Activated CD4-positive, alpha-beta T cell treated with anti-CD3 and anti-CD28 coated beads, Interleukin-2, amount 50 U/mL, for 4 hours (primary cell): ENCODE data around the gene DAD1.
"Not testable (repeated sequence)": the region's sequence is repeated elsewhere in the genome, so short reads cannot be mapped to it uniquely, and the experiment has no call there.

ENCODE experiments used
- DNase-seq, 2 experiments: peaks; one replicate each; pipeline ENCODE4 v3.0.0-alpha.2; 2020

Gene DAD1

DNA sequence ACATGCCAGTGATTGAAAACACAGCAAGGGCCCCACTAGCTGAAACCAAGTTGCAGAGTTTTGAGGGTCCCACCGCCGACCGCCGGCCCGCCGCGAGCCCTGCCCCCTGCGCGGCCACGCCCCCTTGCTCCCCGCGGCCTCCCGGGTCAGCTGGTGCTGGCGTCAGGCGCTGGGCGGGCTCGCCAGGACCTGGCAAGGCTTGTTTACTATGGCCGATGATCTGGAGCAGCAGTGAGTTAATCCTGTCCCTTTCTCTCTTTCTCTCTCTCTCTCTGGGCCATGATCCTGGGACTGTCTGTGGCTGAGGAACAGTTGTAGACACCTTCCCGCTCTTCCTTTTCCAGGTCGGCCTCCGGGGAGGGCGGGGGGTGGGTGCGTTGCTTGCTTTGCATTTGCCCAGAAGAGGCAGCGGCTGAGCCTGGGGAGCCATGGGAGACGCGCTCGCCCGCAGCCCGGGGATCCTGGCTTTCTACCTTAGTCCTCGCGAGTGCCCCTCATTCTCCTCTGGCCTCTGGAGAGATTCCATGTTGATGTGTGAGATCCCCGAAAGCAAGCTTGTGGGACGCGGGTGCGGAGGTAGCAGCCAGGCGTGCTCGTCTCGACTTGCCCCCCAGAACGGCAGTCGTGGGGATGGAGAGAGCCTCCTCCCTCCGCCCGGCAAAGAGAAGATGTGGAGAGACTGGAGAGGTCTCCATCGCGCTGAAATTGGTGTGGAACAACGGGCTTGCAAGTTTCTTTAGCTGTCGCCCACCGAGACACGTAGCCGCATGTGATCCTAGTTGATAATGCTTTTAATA lies 9.3 kb upstream of the DAD1 start, which contains the start of gene ABHD4:
Gene ABHD4, plus strand, starts transcription at position 202 of the 797 bp plus-strand sequence. Its CDS starts 7 bp downstream, at position 209.
- DNase-seq = peak in 1 of 2 experiments; percentile 12

- DNase-seq = no peak
Measured at GRCh38 chr14:22597771-22598098, 8.7 kb upstream of the DAD1 start.

DNA sequence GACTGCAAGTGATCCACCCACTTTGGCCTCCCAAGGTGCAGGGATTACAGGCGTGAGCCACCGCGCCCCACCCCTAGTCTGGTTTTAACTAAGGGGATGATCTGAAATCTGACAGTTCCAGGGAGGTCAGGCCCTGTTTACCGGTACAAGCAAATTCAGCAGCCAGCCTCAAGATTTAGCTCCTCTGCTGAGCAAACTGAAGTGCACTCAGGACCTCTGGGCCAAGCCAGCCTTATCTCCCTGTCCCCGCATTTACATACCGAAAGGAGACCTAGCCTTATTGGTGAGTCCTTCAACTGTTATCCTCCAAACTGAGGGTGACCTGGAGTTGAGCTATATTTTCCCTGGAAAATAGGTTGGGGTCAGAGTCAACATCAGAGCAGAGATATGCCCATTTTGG lies 8.2 kb upstream of the DAD1 start:
- DNase-seq = no peak

- no peak for DNase-seq
Measured at GRCh38 chr14:22596354-22596879, 7.4 kb upstream of the DAD1 start.

DNA sequence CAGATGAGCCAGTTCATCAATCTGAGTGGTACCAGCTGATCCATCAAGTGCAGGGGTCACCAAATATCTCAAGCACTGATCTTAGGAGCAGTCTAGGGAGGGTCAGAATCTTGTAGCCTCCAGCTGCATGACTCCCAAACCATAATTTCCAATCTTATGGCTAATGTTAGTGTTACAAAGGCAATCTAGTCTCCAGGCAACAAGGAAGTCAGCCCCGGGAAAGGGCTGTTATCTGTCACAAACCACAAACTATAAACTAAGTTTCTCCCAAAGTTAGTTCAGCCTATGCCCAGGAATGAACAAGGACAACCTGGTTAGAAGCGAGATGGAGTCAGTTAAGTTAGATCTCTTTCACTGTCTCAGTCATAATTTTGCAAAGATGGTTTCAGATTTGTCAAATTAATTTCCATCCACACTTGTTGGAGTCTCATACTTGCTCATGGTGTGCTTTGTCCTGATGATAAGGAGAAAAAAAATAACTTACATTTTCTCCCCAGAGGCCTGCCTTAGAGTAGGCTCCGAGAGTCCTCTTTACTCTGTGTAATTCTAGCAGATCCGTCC lies 5.2 kb upstream of the DAD1 start:
- DNase-seq = no peak

- DNase-seq = no peak
Measured at GRCh38 chr14:22593601-22594000, 4.6 kb upstream of the DAD1 start.

- DNase-seq = no peak
Measured at GRCh38 chr14:22593189-22593588, 4.2 kb upstream of the DAD1 start.

GRCh38 chr14:22588526-22589095 lies 413 bp downstream of the DAD1 start:
- DNase-seq = no peak

GRCh38 chr14:22587677-22588422 lies 1.2 kb downstream of the DAD1 start:
- DNase-seq = not testable (repeated sequence)

DNA sequence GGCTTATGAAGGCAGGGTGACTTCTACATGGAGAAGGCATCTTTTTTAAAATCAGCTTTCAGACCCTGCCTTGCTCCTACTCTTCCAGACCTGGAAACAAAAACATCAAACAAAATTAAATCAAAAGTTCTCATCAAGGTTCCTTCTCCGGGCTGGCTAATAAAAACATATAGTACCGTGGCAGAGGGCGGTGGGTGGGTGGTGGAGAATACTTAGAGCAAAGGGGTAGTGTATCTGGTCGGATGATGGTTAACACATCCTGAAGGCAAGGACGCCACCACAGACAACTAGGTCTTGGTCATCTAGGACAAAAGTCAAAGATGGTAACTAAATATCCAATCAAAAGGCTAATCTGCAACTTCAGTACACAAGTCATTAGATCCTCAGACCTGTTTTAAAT lies 1.8 kb downstream of the DAD1 start:
- DNase-seq = no peak

GRCh38 chr14:22583994-22584393 lies 5.0 kb downstream of the DAD1 start:
- DNase-seq = no peak

- DNase-seq = no peak
Measured at GRCh38 chr14:22580625-22581024, 8.4 kb downstream of the DAD1 start.

DNA sequence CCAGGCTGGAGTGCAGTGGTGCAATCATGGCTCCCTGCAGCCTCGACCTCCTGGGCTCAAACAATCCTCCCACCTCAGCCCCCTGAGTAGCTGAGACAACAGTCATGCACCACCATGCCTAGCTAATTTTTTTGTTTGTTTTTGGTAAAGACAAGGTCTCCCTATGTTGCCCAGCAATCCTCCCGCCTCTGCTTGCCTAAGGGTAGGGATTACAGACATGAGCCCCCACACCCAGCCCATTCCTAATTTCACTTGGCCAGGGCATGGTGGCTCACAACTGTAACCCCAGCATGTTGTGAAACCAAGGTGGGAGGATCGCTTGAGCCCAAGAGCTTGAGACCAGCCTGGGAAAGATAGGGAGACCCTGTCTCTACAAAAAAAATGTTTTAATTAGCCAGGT lies 9.1 kb downstream of the DAD1 start:
- DNase-seq = no peak

DNA sequence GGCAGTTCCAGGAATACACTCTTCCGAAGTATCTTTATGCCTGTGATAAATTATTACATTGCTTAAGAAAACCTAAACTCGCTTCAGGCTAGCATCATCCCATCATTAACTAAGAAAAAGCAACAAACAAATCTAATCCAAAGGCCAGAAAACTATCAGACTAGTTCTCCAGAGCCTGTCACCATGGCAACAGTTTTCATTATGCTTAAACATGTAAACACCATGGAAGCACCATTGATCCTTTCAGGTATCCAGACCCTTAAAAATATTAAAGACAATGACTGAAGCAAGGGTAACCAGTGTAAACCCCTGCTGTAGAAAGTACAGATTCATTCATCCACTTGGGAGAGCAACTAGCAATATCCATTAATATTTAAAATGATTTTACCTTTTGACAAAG lies 9.8 kb downstream of the DAD1 start:
- no peak for DNase-seq

GRCh38 chr14:22577334-22577908 lies 11.6 kb downstream of the DAD1 start:
- DNase-seq = no peak

DNA sequence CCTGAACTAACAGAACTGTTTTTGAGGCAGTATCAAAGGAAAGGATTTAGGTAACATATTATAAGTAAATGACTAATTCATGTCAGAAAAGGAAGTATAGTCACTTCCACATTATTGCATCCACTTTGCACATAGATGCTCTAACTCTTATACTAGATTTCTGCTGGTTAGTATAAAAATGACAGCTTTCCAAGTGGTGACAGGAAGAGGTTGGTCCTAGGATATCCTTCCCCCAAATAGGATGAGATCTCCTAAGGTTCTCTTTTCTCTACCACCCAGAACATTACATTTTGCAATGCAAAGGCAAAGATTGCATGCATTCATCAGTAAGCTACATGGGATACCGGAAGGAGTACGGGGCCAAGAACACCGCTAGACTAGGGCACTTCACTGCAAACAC lies 15.2 kb downstream of the DAD1 start:
- DNase-seq = no peak

DNA sequence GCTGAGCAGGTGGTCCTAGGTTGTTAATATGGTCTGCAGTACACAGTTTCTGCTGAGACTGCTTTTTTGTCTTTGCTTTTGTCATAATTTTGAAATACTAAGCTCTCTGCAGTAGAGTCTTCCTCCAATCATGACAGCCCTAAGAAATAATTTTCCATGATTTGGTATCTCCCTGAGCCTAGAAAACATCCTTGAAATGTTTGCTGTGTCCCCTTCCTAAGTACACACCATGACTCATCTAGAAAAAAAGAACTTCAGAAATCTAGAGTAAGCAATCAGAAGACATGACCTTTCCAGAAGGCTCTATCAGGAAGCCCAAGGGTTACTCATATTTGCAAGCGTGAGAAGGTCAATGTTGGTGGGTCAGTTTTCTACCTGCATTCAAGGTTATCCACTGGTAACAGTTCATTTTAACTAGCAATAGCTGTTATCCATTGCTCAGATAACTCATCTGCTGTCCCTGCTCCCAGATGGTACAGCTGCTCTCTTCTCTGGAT lies 16.4 kb downstream of the DAD1 start:
- no peak for DNase-seq

- peak; percentile 75 to 79 for DNase-seq
Measured at GRCh38 chr14:22570132-22570949, 18.7 kb downstream of the DAD1 start.

DNA sequence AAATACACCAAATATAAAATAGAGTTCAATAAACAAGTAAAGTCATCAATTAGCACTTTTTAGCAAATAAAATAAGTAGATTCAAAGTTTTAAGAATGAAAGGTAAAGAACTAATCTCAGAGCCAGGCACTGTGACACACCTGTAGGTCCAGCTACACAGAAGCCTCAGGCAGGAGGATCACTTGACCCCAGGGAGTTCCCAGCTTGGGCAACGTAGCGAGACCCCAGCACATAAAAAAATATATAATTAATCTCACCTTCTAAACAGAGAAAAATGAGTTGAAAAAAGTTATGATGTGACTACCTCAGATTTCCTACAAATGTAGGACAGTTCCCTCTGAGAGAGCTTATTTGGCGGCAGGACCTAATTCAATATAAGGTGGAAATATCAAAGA lies 19.3 kb downstream of the DAD1 start:
- no peak for DNase-seq

GRCh38 chr14:22569106-22569736 lies 19.8 kb downstream of the DAD1 start:
- no peak for DNase-seq

GRCh38 chr14:22567437-22567836 lies 21.6 kb downstream of the DAD1 start:
- no peak for DNase-seq
